C4-2B (cell line): ENCODE results near the gene PAK3.

Source experiments
- ZFX ChIP-seq: fragments of 450-650 bp; IDR thresholded peaks from 2 replicates; pipeline ENCODE4 v1.6.1; 2017
- TF ChIP-seq, protein P1 (sequence below): fragments of 450-650 bp; conservative IDR thresholded peaks from 2 replicates; pipeline ENCODE4 v1.5.1; 2017; ENCODE audit warnings: mild to moderate bottlenecking

DNA sequence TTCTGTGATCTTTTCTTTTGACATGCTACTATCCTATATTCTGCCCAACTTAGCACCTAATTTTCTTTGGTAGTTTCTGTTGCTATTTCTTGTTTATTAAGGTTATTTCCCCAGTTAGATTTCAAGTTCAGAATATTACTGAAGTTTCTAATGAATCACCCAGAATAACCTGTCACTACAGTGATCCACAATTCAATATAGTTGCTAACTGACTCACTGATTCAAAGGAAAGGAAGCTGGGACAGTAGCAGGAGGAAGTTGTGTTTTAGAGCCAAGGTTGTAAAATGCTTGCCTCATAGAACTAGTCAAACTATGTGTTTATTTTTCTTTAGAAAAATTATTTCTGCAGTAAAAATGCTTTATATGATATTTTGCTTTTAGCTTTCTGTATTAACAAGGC, 37.4 kb downstream of the PAK3 start:
- TF ChIP-seq, protein P1, sequence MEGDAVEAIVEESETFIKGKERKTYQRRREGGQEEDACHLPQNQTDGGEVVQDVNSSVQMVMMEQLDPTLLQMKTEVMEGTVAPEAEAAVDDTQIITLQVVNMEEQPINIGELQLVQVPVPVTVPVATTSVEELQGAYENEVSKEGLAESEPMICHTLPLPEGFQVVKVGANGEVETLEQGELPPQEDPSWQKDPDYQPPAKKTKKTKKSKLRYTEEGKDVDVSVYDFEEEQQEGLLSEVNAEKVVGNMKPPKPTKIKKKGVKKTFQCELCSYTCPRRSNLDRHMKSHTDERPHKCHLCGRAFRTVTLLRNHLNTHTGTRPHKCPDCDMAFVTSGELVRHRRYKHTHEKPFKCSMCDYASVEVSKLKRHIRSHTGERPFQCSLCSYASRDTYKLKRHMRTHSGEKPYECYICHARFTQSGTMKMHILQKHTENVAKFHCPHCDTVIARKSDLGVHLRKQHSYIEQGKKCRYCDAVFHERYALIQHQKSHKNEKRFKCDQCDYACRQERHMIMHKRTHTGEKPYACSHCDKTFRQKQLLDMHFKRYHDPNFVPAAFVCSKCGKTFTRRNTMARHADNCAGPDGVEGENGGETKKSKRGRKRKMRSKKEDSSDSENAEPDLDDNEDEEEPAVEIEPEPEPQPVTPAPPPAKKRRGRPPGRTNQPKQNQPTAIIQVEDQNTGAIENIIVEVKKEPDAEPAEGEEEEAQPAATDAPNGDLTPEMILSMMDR, result no peak
- no peak for TF ChIP-seq ZFX
